D721Med (cell line): ENCODE results near the gene GMPPB.

ENCODE experiments used
- DNase-seq: peaks from one replicate; pipeline ENCODE4 v3.0.0; 2011; ENCODE audit warnings: low spot score; ENCODE audit not compliant: insufficient read length
- FAIRE-seq: peaks from 2 replicates; lab custom pipeline; 2011; peaks lifted over from hg19 to GRCh38; lab: Jason Lieb, UNC
- TF ChIP-seq, protein P1 (sequence below): IDR thresholded peaks from 2 replicates; pipeline ENCODE4 v1.5.1; 2012; ENCODE audit warnings: mild to moderate bottlenecking, control low read depth; ENCODE audit not compliant: insufficient read depth; ENCODE audit errors: missing control alignments

Gene GMPPB

DNA sequence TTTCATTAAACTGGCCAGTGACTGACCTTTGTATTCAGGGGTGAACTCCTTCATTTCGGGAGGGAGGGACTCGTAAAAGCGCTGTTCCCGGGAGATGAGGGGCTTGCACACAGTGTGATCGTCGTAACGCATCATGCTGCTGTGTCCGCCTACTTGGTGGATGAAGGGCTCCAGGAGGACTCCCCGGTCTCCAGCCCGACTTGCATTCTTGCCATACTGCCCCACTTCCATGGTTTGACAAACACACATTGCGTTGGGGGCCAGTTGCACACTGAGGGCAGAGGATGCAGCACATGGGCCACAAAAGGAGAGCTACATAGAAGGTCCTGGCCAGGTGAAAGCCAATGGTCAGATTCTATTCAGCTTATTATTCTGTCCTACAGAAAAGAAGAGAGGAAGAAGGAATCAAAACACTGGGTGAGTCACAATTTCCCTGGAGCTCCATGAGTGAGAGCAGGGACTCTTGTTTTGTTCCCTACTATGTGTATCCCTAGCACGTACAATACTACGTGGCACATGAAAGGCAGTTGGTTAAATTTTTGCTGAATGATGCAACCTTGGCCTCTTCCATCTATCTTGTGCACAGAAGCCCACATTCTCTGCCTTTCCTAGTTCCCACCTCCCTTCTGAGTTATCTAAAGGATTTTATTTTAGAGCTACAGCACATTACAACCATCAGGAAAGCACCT, 24.2 kb upstream of the GMPPB start:
- FAIRE-seq: no peak
- DNase-seq: no peak
- TF ChIP-seq, protein P1, sequence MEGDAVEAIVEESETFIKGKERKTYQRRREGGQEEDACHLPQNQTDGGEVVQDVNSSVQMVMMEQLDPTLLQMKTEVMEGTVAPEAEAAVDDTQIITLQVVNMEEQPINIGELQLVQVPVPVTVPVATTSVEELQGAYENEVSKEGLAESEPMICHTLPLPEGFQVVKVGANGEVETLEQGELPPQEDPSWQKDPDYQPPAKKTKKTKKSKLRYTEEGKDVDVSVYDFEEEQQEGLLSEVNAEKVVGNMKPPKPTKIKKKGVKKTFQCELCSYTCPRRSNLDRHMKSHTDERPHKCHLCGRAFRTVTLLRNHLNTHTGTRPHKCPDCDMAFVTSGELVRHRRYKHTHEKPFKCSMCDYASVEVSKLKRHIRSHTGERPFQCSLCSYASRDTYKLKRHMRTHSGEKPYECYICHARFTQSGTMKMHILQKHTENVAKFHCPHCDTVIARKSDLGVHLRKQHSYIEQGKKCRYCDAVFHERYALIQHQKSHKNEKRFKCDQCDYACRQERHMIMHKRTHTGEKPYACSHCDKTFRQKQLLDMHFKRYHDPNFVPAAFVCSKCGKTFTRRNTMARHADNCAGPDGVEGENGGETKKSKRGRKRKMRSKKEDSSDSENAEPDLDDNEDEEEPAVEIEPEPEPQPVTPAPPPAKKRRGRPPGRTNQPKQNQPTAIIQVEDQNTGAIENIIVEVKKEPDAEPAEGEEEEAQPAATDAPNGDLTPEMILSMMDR: no peak

DNA sequence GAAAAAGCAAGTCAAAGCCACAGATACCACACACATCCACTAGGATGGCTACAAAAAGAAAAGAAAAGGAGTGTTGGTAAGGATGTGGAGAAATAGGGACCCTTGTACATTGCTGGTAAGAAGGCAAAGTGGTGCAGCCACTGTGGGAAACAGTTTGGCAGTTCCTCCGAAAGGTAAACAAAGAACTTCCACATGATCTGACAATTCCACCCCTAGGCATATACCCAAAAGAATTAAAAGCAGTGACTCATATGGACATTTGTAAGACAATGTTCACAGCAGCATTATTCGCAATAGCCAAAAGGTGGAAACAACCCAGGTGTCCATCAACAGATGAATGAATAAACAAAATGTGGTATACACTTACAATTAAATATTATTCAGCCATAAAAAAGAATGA, 22.2 kb upstream of the GMPPB start:
- no peak for DNase-seq
- TF ChIP-seq, protein P1: no peak
- no peak for FAIRE-seq

DNA sequence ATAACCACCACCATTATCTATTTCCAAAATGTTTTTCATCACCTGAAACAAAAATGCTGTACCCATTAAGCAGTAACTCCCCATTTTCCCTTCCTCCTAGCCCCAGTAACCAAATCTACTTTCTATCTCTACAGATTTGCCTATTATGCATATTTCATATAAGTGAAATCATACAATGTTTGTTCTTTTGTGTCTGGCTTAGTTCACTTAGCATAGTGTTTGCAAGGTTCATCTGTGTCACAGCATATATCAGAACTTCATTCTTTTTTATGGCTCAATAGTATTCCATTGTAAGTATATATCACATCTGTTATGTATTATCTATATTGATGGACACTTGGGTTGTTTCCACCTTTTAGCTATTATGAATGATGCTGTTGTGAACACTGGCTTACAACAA, 16.7 kb upstream of the GMPPB start:
- TF ChIP-seq, protein P1: no peak
- FAIRE-seq: no peak
- no peak for DNase-seq

DNA sequence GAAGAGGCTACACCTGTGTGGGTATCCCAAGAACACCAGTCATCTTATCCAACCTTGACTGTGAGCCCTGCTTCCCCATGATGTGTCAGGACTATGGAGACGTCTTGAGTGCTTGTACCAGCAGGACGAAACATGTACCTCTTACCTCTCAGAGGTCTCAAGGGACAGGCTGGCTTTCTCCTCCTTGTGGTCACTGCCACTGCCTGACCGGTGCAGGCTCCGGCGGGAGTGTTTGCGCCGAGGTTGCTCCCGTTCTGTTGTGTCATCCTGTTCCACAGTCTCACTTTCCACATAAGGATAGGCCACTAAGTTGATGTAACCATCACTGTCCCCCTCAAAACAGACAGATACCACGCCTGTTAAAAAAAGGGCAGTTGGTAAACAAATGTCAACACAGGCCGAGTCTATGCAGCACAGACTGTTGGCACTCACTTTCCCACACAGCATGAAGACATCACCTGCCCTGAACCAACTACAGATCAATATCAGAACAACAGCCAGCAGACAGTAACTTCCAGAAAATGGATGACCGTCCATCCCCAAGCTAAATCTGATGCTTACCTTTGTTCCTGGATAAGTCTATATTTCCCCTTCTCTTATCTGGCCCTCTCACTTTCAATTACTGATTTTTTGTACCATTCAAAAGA, 14.4 kb upstream of the GMPPB start:
- FAIRE-seq (no peak), DNase-seq (no peak)
- TF ChIP-seq, protein P1: no peak

DNA sequence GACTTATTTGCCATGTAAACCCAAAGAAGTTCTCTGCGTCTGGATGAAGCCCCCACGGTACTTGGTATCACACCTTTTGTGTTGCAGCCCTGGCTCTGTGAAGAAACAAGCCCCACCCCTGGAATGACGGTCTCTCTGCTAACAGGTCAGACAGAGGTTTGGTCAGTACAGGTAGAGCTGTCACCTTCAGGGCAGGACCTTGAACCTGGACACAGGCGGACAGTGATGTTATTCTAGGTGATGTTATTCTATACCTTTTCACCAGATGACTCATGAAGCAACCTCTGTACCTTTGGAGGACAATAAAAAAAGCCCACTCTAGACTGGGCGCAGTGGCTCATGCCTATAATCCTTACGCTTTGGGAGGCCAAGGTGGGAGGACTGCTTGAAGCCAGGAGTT, 11.0 kb upstream of the GMPPB start:
- FAIRE-seq (no peak), DNase-seq (no peak)
- TF ChIP-seq, protein P1: no peak

DNA sequence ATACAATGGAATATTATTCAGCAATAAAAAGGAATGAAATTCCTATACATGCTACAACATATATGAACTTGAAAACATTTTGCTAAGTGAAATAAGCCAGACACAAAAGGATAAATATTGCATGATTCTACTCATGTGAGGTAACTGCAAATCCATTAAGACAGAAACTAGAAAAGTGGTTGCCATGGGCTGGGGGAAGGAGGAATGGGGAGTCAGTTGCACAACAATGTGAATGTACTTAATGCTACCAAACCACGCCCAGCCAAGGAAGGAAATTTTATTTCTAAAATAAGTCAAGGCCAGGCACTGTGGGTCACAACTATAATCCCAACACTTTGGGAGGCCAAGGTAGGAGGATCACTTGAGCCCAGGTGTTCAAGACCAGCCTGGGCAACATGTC, 9.8 kb upstream of the GMPPB start:
- TF ChIP-seq, protein P1: no peak
- DNase-seq (no peak), FAIRE-seq (no peak)

DNA sequence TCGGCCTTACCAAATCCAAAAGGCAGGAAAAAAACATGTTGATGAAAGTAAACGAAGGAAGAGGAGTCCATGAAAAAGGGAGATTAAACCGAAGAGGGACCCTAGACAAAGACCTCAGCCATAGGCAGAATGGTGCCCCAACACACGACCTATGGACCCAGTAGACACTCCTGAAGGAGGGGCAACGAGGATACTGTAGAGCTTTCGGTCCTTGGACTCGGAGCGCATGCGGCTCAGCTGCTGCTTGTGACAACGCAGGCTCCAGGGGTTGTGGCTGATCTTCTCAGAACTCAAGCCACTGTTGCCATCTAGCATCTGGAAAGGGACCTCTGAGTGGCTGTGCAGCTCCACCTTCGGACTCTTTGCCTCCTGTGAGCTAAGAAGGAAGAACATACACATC, 8.8 kb upstream of the GMPPB start:
- DNase-seq (no peak), FAIRE-seq (no peak)
- TF ChIP-seq, protein P1: no peak
